HG02970 (cell line): ENCODE results near the gene RASGEF1C.

Source experiments
- ATAC-seq: cut with Tn5 transposase; IDR thresholded peaks from one replicate; pipeline ENCODE4 v1.9.1; 2021; ENCODE audit warnings: mild to moderate bottlenecking, moderate library complexity, moderate number of reproducible peaks; ENCODE audit not compliant: unreplicated experiment, low FRiP score

RASGEF1C gene

DNA sequence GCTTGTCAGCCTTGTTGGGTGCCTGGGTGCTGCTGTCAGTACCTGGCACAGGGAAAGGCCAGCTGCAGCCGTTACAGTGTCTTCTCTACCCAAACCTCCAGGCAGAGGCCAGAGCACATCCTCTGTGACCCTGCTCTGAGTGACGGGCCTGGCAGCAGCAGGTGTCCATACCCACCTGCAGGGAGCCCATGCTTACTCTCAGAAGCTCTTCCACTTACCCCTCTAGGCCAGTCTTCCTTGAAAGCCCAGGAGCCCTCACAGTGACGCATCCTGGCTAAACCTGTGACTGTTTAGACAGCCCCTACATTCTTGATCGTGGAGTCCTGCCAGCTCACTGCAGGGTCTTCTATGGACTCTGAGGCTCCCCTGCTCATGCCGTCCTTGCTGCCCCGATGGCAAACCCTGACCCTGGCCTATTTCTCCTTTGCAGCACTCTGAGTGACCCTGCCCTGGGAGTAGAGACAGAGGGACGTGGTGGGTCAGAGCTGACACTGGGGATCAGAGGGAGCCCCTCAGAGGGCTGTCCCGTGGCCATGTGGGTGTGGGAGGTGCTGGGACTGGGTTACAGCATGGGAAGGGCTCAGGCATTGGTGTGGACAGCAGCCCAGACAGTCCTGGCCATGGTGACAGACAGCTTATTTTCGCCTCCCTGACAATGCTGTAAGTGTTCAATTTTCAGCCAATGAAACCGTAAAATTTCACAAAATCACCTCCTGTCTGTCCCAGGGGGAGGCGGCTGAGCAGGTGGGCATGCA lies 69.9 kb downstream of the RASGEF1C start:
- no peak for ATAC-seq

DNA sequence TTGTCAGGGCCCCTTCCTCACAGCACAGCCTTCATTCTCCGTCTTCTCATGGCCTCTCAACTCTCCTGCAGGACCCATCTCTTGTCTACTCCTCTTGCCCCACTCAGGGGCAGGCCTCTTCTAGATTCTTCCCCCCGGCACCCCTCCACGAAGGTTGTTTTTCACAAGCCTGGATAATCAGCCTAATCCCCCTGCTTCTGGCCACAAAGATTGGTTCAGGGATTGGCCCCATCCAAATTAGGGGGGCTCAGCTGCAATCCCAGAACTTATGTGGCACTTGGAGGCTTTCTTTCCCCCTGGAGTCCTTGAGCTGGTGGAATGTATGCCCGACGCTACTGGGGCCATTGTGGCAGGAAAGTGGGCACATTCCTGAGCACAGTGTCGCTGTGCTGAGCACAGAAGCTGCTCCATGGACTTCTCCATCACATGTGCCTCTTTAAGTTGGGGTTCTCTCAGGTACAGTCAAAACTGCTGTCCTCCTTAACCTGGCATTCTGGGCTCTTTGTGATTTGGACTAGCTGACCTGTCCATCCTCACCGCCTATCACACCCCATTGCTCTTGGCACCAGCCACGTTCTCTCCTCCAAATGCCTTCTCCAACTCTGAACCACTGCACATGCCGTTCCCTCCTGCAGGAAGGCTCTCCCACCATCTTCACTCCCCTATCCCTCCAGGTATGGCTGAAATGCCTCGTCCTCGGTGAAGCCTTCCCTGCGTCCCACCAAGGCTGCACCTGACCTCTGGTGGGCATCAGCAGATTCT lies 70.6 kb downstream of the RASGEF1C start:
- ATAC-seq, result no peak

DNA sequence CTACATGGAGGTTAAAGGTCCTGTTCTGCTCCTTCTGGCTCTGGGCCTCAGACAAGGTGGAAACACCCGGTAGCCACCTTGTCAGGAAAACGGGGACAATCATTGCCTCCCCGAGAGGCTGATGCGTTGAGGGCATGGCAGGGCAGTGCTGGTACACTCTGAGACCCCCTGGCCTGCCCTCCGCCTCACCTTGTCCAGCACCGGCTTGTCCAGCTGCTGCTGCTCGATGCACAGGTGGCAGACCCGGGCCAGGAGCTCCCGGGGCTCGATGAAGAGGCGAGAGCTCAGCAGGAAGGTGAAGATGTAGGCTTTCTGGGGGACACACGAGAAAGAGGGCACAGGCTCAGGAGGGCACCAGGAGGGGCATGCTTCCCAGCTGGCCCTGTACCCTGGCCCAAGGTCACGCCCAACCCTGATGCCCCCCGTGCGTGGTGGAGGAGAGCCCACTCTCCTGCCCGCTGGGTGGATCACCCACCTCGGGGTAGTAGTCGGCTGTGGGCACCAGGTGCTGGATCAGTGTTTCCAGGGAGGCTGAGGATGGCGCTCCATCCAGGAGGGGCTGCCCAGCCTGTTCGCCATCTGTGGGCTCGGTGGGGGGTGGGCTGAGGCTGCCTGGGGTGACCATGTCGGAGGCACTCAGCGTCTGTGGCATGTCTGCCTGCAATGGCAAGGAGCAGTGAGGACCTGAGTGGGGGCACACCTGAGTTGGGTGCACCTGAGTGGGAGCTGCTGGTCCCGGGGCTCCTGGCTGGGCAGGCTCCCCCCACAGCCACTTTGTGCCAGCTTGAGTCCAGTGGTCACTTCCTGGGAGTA lies 71.4 kb downstream of the RASGEF1C start:
- no peak for ATAC-seq

DNA sequence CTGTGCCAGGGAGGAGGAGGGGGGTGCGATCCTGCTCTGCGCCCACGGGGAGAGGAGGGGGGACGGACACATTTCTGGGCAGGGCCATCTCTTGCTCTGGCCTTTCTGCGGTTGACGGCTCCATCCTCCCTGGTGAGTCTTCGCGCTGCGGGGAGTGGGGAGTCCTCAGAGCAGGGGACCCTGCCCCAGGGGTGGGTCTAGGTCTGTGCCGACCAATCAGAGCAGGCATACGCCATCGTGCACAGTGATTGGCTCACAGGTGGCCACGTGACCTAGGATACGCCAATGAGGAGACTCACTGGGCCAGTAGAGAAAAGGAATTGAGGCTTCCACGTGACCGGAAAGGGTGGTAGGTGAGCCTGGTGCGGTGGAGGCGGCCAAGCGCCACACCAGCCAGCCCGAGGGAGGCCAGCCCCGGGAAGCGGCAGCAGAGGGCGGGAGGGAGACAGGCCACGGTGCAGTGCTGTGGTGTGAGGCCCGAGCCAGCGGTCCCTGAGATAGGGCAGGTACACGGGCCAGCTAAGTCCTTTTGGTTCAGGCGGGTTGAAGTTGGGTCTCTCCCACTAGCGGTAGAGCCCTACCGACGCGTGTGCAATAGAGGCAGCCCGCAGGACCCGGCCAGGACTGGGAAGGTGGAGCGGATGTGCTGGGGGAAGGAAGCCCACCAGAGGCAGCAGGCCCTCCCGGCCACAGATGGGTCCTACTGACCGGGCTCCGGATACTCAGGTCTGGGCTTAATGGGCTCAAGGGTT lies 72.2 kb downstream of the RASGEF1C start:
- no peak for ATAC-seq

DNA sequence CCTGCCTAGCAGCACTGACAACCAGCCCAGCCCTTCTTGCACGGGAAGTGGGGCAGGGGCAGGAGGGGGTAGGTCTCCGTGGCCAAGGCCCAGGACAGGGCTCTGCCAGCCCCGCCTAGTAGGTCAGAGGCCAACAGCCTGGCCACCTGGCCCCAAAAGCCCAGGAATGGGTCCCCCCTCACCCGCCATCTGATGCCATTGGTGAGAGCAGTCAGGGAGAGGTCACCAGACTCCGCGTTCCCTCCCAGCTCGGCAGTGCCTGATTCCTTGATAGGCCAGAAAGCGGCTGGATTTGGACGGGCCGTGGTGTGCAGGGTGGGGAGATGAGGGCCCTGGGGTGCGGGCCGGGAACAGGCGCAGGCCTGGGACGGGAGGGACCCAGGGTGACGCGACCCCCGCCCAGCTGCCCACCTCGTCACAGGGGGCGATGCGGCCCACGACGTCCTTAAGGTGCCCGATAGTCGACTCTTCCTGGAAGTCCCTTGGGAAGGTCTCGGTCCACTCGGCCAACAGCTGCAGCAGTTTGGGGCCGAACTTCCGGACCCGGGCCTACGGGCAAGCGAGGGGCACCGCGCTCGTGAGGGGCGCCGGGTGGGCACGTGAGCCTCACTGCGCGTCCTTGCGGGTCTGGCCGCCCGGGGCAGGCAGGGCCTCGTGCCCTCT lies 72.9 kb downstream of the RASGEF1C start:
- ATAC-seq, result no peak

DNA sequence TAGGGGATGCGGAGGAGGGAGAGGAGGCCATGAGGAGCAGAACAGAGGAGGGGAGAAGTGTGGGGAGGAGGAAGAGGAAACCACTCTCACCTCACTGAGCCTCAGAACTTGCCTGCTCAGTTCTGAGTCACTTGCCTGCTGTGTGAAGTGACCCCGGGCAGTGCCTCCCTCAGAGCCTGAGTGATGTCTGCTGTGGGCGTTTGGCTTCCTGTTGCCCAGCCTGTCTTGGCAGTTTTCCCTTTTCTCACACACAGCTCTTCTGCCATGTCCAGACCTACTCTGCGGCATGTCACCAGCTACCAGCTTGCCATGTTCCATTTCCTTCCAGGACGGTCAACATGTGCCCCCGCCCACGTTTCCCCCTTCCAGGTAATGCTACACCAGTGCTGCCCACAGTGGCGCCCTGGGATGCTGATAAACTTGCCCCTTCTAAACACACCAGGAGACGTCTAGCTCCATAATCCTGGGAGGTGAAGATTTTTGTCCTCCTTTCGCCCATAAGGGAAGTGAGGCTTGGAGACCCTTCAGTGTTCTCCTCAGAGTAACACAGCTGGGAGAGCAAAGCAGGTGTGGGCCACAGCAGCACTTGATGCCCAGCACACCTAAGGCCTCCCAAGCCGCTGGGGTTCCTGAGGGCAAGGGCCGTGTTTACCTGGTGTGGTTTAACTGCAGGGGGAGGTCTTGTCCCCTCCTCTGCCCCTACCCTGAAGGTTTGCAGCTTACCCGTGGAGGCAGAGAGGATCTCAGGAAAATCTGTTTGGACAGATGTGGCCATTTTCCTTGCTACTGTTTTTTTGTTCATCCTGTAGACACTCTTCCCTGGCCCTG lies 73.7 kb downstream of the RASGEF1C start:
- ATAC-seq, result no peak

DNA sequence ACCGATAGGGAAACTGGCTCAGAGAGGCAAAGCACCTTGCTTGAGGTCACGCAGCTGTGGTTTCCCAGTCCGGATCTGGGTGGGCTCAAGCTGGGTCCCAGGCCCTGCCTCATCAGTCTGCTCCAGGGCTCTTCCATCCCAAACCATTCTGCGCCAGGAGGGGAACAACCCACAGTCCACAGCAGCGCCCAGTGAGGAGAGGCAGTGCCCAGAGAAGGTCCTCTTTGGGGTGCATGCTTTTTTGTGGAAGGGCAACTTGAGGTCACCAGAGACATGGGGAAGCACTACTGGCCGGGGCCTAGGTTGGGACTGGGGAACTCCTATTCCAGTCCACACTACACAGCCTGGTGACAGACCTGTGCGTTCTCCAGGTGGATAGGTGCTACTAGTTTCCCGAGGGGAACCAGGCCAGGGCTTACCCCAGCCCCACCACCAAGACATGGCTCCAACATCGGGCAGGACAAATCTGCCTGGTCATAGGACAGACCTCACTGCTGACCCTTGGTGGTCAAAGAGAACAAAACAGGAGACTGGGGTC lies 75.0 kb downstream of the RASGEF1C start:
- no peak for ATAC-seq

DNA sequence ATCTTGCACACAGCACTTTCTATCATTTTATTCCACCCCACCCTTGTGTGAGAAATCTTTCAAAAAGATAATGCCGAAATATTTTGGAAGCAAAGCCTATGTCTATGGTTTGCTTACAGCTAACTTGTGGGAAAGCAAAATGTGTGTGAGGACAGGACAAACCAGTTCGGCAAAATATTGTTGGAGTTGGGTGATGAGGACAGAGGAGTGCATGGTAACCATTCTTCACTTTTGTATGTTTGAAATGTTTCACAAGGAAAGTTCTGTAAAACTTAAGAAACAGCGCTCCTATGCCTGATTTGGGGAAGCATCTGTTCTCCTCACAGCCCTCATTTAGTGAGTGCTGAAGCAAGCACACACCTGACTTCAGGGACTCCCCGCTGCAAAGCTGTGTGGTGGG lies 75.5 kb downstream of the RASGEF1C start:
- ATAC-seq, result no peak

DNA sequence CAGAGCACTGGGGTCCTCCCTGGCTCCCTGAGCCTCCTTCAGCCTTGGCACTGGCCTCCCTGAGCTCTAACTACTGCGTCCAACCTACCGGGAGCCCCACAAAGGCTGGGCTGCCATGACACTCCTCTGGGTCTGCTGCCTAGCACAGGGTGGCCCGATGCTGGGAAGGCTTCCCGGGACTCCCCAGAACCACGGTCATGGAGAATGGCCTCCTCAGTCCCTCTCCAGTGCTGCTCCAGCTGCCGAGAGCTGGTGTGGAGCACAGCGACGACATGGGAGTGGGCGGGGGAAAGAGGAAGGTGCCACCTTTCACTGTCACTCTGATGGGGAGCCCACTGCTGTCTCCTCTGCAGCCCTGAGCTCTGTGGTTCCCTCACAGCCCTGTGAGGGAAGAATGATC lies 76.0 kb downstream of the RASGEF1C start:
- ATAC-seq, result no peak

DNA sequence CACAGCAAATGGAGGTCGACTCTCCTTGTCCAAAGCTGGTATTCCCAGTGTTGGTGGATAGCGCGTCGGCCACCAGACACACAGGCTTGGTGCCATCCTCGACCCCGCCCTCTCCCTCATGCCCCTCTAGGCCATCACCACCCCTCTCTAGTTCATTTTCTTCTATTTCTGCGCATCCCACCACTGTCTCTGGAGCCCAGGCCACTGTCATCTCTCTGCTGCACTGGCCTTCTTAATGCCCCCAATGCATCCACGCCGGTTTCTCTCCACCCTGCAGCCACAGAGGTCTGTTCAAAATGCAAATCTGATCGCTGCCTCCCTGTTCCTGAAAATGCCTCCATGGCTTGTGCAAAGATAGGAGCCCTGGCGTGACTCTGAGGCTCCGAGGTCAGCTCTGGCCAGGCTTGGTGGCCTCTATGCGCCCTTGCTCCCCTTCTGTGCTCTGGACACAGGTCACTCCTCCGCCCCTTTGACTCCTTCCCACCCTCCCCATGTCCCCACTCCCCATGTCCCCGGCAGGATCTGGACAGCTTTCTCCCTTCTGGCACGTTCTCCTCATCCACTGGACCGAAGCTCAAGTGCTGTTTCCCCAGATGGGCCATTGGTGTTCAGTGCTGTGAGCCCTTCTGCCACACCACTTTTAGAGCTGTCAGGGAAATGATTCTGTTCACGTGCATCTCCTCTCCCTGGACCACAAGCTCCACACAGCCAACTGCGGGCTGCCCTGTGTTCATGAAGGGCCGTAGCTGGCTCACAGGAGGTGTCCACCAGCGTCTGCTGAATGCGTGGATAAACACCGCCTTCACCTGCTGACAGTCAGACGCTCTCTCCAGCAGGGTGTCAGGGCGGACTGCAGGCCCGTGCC lies 77.9 kb downstream of the RASGEF1C start:
- no peak for ATAC-seq

DNA sequence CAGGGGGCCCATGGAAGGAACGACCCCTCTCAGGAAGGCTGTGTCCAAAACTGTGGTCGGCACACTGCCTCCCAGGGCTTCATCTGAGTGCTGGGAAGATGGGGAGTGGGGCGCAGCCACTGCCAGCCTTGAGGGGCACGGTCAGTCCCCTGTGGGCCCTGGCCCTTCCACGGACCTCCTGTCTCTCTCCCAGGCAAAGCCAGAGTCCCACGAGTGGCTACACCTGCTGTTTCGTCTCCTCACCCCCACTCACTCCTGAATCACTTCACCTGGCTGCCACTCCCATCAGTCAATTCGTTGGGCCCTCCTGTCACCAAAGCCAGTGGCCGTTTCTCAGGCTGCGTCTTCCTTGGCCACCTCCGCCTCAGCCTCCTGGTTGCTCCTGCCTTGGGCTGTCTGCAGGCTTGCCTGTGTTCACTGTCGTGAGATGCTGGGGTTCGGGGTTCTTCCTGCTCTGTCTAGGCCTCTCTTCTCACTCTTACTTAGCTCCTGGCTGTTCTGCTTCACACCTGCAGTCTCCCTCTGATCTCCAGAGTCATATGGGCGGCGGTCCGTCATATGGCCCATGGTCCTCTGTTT lies 78.6 kb downstream of the RASGEF1C start:
- ATAC-seq, result no peak

DNA sequence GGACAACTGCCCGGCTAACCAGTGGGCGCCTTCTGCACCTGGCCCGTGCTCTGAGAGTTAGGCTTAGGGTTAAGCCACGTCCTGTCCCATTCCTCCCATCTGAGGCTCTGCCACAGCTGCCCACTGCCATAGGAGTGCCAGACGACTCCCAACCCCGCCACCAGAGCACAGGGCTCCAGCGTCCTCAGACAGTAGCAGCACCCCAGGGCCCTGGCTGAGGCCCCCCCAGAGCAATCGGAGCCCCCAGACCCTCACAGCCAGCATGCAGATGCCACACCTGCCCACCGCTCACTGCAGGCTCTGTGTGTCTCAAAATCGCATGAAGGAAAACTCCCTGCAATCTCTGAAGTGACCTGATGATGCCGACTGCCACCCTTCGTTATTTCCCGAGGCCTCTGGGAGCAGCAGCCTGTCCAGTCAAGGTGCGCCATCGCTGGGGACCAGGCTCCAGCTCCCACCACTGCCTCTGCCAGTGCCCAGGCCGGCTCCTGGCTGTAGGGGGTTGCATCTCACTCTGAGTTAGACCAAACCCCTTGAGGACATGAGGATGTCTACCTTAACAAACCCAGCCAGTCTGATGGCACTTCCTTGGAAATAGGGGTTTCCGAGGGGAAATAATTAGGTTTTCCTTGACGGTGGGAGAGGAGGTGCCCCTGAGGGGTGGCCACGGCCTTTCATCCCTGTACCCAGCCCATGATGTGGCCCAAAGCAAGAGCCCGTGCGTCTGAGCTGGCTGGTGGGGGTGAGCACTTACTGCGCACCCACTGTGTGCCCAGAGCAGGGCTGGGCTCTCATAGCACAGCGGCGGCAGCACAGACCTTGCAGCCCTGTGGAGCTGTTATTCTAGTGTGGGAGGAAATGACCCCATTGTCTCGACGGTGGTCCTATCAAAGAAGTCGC lies 79.5 kb downstream of the RASGEF1C start:
- ATAC-seq, result no peak

DNA sequence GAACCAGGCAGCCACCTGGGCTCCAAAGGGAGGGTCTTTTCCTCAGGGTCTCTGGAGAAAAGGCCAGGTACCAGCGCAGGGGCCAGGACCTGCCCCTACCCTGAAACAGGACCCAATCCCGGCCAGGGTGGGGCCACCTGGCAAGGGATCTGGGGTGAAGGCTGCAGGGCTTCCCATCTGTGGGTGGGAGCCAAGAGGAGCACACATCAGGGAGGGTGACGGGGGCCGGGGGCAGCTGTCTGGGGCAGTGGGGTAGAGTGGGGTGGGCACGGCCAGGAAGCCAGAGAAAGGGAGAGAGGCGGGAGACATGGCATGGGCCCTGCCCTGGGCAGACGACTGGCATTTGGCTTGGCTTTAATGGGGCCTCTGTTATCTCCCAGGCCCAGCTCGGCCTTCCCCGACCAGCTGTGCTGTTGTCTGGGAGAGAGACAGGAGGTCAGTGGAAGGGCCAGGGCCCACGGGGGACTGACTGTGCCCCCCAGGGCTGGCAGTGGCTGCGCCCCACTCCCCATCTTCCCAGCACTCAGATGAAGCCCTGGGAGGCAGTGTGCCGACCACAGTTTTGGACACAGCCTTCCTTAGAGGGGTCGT lies 80.2 kb downstream of the RASGEF1C start:
- no peak for ATAC-seq

DNA sequence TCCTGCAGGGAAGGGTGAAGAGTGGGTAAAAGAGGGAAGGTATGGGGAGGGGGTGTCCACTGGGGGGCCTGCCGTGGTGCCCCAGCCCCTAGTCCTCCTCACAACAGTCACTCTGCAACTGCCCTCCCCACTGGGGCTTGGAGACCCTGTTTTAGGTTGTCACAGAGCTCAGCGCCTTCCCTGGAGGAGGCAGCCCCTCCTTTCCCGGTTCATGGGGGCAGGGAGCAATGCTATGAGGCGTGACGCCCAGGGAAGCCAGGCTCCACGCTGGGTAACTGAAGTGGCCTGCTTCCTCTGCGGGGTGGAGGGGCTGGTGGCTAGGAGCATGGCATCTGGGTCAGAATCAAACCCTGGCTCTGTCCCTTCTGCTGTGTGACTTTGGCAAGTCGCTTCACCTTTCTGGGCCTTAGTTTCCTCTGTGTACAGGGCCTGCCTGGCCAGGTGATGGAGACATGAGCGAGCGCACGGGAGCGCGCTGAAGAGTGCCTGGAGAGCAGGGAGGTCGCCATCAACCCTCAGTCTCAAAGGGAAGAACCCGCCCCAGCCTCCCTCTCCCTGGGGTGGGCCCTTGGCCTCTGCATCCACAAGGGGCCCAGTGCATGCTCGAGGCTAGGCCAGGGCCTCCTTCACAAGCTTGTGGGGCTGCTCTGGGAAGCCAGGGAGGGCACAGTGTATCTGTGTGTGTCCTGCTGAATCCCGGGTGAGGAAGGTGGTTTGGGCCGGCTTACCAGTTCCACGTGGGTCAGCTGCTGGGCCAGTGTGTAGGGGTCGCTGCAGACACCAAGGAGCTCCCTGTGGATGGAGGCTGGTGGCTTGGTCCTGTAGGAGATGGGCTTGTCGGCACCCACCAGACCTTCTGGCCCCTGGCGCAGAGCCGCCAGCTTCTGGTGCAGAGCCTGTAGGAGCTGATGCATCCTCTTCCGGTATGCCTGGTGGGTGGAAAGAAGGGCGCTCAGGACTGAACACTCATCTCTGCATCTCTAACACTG lies 81.0 kb downstream of the RASGEF1C start:
- no peak for ATAC-seq
